HepG2 (cell line): ENCODE data around the gene AKAP1. TPM values are rescaled to one million over a fixed set of nuclear protein-coding genes. Genes with fewer than 3 reads are reported as not detected.

Experiments used
- CAMTA2 ChIP-seq: sonication (generic); formaldehyde crosslinking; IDR thresholded peaks from 2 replicates; pipeline ENCODE4 v1.4.0; 2020; ENCODE audit warnings: mild to moderate bottlenecking, missing genetic modification reagents, borderline replicate concordance
- CBFB ChIP-seq: sonication (generic); formaldehyde crosslinking; IDR thresholded peaks from 2 replicates; pipeline ENCODE4 v1.4.0; 2020; ENCODE audit warnings: missing genetic modification reagents
- CEBPG ChIP-seq: IDR thresholded peaks from 2 replicates; pipeline ENCODE4 v1.6.1; 2016
- GATAD2A ChIP-seq: IDR thresholded peaks from 2 replicates; pipeline ENCODE4 v1.6.1; 2016
- MZF1 ChIP-seq: sonication (generic); formaldehyde crosslinking; IDR thresholded peaks from 2 replicates; pipeline ENCODE4 v1.8.1; 2023; ENCODE audit warnings: mild to moderate bottlenecking, missing genetic modification reagents, borderline replicate concordance
- NFE2L2 ChIP-seq: fragments of 150-350 bp; IDR thresholded peaks from 2 replicates; pipeline ENCODE4 v1.6.1; 2014; ENCODE audit warnings: low read length
- RBM22 ChIP-seq: fragments of 200-400 bp; formaldehyde crosslinking; optimal IDR thresholded peaks from 2 replicates; pipeline ENCODE3; 2017; ENCODE audit warnings: mild to moderate bottlenecking, low read length, moderate library complexity
- RFXAP ChIP-seq: sonication (generic); formaldehyde crosslinking; IDR thresholded peaks from 2 replicates; pipeline ENCODE4 v1.4.0; 2020; ENCODE audit warnings: missing genetic modification reagents, borderline replicate concordance
- RXRB ChIP-seq: IDR thresholded peaks from 2 replicates; pipeline ENCODE4 v1.6.1; 2016; ENCODE audit warnings: borderline replicate concordance, missing genetic modification reagents, missing compliant biosample characterization
- SATB2 ChIP-seq: sonication (generic); formaldehyde crosslinking; IDR thresholded peaks from 2 replicates; pipeline ENCODE4 v1.5.0; 2020; ENCODE audit warnings: missing genetic modification reagents
- TAF1 ChIP-seq: sonication (generic); formaldehyde crosslinking; IDR thresholded peaks from 2 replicates; pipeline ENCODE4 v1.4.0; 2020; ENCODE audit warnings: missing genetic modification reagents
- TBL1XR1 ChIP-seq: fragments of 150-350 bp; IDR thresholded peaks from 2 replicates; pipeline ENCODE4 v1.6.1; 2014; ENCODE audit warnings: borderline replicate concordance, low read length; ENCODE audit not compliant: partially characterized antibody
- TMF1 ChIP-seq: sonication (generic); formaldehyde crosslinking; IDR thresholded peaks from 2 replicates; pipeline ENCODE4 v1.8.1; 2022; ENCODE audit warnings: low read depth, missing genetic modification reagents
- ZNF263 ChIP-seq: sonication (generic); formaldehyde crosslinking; IDR thresholded peaks from 2 replicates; pipeline ENCODE4 v1.4.0; 2020; ENCODE audit warnings: missing genetic modification reagents
- ZNF34 ChIP-seq: sonication (generic); formaldehyde crosslinking; IDR thresholded peaks from 2 replicates; pipeline ENCODE4 v1.4.0; 2020; ENCODE audit warnings: mild to moderate bottlenecking, missing genetic modification reagents, borderline replicate concordance
- ZNF788 ChIP-seq: sonication (generic); formaldehyde crosslinking; IDR thresholded peaks from 2 replicates; pipeline ENCODE4 v1.5.0; 2020; ENCODE audit warnings: mild to moderate bottlenecking, missing genetic modification reagents, borderline replicate concordance
- polyA plus RNA-seq, 8 experiments: library from polyadenylated mRNA; depleted of rRNA in 3 of 8; stranded (reverse) in 7 of 8; unstranded in 1 of 8; fragments of >200 nt; fragmentation: Illumina TruSeq in 4 of 8; extraction: Trizol in 4 of 8; gene quantifications; 2 replicates each; pipeline versions ENCODE4 v1.2.1 to v1.2.3, GENCODE V29; 2011 to 2016; ENCODE audit warnings: low read depth in 4 of 8, missing spikeins in 1 of 8, mixed read lengths in 1 of 8; ENCODE audit not compliant: insufficient read depth in 1 of 8
- total RNA-seq, 5 experiments: library from RNA; depleted of rRNA; stranded (reverse); fragments of >200 nt; fragmentation: Illumina TruSeq; extraction: Trizol; gene quantifications; 2 replicates each; pipeline ENCODE4 v1.2.3, GENCODE V29; 2016; ENCODE audit warnings: low read depth in 1 of 5
- TF ChIP-seq, protein P1 (sequence below): sonication (generic); formaldehyde crosslinking; IDR thresholded peaks from 2 replicates; pipeline ENCODE4 v1.4.0; 2020; ENCODE audit warnings: missing genetic modification reagents
- TF ChIP-seq, protein P2 (sequence below): sonication (generic); formaldehyde crosslinking; IDR thresholded peaks from 2 replicates; pipeline ENCODE4 v1.5.1; 2020; ENCODE audit warnings: missing genetic modification reagents, mild to moderate bottlenecking, borderline replicate concordance
- TF ChIP-seq, protein P3 (sequence below): sonication (generic); formaldehyde crosslinking; IDR thresholded peaks from 2 replicates; pipeline ENCODE4 v1.4.0; 2020; ENCODE audit warnings: mild to moderate bottlenecking, missing genetic modification reagents
- TF ChIP-seq, protein P4 (sequence below): IDR thresholded peaks from 2 replicates; pipeline ENCODE4 v1.6.1; 2016; ENCODE audit warnings: low read depth, missing genetic modification reagents, missing compliant biosample characterization
- TF ChIP-seq, protein P5 (sequence below): IDR thresholded peaks from 2 replicates; pipeline ENCODE4 v1.6.1; 2016; ENCODE audit warnings: missing genetic modification reagents, missing compliant biosample characterization

The AKAP1 gene
- total and polyA plus RNA-seq, 2 of the 13 experiments (the other 11 are each of a cell fraction or from before 2014, with no cell fraction given), result 101 to 131 TPM

DNA sequence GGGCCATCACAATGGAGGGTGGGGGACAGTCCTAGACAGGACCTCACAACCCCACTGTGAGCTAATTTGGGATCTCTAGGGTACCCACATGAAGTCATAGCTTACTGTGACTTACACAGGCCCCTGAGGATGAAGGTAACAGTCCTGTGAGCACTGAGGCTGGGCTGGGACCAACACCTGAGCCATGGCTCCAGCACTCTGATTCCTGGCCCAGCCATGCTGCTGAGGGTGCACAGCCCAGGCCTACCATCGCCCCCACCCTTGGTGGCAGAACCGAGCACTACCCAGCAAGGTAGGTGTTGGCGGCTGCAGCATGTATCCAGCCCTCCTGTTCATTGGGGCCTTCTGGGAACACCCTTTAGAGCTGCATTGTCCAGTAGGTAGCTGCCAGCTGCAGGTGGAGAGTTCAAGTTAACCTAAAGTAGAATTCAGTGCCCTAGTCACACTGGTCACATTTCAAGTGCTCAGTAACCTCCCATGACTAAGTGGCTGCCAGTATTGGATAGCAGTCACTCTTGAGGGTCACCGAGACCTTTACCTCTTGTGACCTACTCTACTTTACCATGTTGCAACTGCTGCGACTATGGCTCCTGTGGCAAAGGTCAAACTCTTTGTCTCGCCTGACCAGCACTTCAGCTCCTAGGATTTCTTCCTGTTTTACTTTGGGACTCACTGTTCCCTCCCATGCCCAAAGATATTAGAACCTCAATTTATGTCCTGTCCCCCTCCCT is 11.6 kb downstream of the AKAP1 start (continued):
- TF ChIP-seq ZNF788 (CRISPR knock-in tag) (no peak), TAF1 (CRISPR knock-in tag) (no peak), TMF1 (CRISPR knock-in tag) (no peak), CAMTA2 (CRISPR knock-in tag) (no peak), CEBPG (CRISPR knock-in tag) (peak; percentile 72), NFE2L2 (no peak), MZF1 (no peak), RFXAP (no peak), CBFB (no peak), GATAD2A (CRISPR knock-in tag) (peak; percentile 44; the same call in 1 of the 2 replicates), SATB2 (CRISPR knock-in tag) (no peak), RBM22 (no peak), ZNF263 (CRISPR knock-in tag) (no peak), ZNF34 (no peak), TBL1XR1 (no peak), RXRB (CRISPR knock-in tag) (peak; percentile 91)
- TF ChIP-seq, protein P1, sequence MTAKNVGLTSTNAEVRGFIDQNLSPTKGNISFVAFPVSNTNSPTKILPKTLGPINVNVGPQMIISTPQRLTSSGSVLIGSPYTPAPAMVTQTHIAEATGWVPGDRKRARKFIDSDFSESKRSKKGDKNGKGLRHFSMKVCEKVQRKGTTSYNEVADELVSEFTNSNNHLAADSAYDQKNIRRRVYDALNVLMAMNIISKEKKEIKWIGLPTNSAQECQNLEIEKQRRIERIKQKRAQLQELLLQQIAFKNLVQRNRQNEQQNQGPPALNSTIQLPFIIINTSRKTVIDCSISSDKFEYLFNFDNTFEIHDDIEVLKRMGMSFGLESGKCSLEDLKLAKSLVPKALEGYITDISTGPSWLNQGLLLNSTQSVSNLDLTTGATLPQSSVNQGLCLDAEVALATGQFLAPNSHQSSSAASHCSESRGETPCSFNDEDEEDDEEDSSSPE (CRISPR knock-in tag), result no peak
- TF ChIP-seq, protein P2, sequence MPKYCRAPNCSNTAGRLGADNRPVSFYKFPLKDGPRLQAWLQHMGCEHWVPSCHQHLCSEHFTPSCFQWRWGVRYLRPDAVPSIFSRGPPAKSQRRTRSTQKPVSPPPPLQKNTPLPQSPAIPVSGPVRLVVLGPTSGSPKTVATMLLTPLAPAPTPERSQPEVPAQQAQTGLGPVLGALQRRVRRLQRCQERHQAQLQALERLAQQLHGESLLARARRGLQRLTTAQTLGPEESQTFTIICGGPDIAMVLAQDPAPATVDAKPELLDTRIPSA (CRISPR knock-in tag), result no peak
- TF ChIP-seq, protein P3, sequence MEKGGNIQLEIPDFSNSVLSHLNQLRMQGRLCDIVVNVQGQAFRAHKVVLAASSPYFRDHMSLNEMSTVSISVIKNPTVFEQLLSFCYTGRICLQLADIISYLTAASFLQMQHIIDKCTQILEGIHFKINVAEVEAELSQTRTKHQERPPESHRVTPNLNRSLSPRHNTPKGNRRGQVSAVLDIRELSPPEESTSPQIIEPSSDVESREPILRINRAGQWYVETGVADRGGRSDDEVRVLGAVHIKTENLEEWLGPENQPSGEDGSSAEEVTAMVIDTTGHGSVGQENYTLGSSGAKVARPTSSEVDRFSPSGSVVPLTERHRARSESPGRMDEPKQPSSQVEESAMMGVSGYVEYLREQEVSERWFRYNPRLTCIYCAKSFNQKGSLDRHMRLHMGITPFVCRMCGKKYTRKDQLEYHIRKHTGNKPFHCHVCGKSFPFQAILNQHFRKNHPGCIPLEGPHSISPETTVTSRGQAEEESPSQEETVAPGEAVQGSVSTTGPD (CRISPR knock-in tag), result no peak
- TF ChIP-seq, protein P4, sequence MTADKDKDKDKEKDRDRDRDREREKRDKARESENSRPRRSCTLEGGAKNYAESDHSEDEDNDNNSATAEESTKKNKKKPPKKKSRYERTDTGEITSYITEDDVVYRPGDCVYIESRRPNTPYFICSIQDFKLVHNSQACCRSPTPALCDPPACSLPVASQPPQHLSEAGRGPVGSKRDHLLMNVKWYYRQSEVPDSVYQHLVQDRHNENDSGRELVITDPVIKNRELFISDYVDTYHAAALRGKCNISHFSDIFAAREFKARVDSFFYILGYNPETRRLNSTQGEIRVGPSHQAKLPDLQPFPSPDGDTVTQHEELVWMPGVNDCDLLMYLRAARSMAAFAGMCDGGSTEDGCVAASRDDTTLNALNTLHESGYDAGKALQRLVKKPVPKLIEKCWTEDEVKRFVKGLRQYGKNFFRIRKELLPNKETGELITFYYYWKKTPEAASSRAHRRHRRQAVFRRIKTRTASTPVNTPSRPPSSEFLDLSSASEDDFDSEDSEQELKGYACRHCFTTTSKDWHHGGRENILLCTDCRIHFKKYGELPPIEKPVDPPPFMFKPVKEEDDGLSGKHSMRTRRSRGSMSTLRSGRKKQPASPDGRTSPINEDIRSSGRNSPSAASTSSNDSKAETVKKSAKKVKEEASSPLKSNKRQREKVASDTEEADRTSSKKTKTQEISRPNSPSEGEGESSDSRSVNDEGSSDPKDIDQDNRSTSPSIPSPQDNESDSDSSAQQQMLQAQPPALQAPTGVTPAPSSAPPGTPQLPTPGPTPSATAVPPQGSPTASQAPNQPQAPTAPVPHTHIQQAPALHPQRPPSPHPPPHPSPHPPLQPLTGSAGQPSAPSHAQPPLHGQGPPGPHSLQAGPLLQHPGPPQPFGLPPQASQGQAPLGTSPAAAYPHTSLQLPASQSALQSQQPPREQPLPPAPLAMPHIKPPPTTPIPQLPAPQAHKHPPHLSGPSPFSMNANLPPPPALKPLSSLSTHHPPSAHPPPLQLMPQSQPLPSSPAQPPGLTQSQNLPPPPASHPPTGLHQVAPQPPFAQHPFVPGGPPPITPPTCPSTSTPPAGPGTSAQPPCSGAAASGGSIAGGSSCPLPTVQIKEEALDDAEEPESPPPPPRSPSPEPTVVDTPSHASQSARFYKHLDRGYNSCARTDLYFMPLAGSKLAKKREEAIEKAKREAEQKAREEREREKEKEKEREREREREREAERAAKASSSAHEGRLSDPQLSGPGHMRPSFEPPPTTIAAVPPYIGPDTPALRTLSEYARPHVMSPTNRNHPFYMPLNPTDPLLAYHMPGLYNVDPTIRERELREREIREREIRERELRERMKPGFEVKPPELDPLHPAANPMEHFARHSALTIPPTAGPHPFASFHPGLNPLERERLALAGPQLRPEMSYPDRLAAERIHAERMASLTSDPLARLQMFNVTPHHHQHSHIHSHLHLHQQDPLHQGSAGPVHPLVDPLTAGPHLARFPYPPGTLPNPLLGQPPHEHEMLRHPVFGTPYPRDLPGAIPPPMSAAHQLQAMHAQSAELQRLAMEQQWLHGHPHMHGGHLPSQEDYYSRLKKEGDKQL (CRISPR knock-in tag), result 0 out of 2 replicates have a peak, but pooled peaks have one; percentile 20
- TF ChIP-seq, protein P5, sequence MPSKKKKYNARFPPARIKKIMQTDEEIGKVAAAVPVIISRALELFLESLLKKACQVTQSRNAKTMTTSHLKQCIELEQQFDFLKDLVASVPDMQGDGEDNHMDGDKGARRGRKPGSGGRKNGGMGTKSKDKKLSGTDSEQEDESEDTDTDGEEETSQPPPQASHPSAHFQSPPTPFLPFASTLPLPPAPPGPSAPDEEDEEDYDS (CRISPR knock-in tag), result no peak
